H1 (cell line): ENCODE data around the gene OR1M1. TPM values are rescaled to one million over a fixed set of nuclear protein-coding genes. Genes with fewer than 3 reads are reported as not detected.

Source experiments
- CTCF ChIA-PET: fragments of 300-600 bp; sonication (Branson Sonifier 250); formaldehyde crosslinking; loops from one replicate; lab custom pipeline; 2021; ENCODE audit not compliant: partially characterized antibody; lab: Charles Lee
- POLR2A ChIA-PET: fragments of 300-600 bp; sonication (Branson Sonifier 250); formaldehyde crosslinking; loops from one replicate; lab custom pipeline; 2021; ENCODE audit warnings: inconsistent platforms; ENCODE audit not compliant: partially characterized antibody; lab: Charles Lee
- DNase-seq, 2 experiments: peaks; one replicate each; pipeline versions ENCODE4 v3.0.0 to v3.0.0-alpha.2; 2010 to 2022; ENCODE audit warnings: low spot score in 2 of 2, low read depth in 1 of 2, mixed read lengths in 1 of 2
- FAIRE-seq: peaks from 2 replicates; lab custom pipeline; 2011; peaks lifted over from hg19 to GRCh38; lab: Jason Lieb, UNC
- H2AFZ ChIP-seq: 2 replicates; pipeline ENCODE4 v1.8.1; 2012; ENCODE audit warnings: low read length, inconsistent platforms
- H2AK5ac ChIP-seq: 2 replicates; pipeline ENCODE4 v1.6.1; 2013; ENCODE audit warnings: low read depth, low read length
- H2BK120ac ChIP-seq: replicated peaks from 2 replicates; pipeline ENCODE3; 2013; ENCODE audit warnings: low read depth, low read length, inconsistent platforms
- H2BK12ac ChIP-seq: 2 replicates; pipeline ENCODE4 v1.6.1; 2013; ENCODE audit warnings: low read depth, low read length
- H2BK15ac ChIP-seq: 2 replicates; pipeline ENCODE4 v1.6.1; 2013; ENCODE audit warnings: low read length
- H2BK20ac ChIP-seq: 2 replicates; pipeline ENCODE4 v1.6.1; 2013; ENCODE audit warnings: low read length
- H2BK5ac ChIP-seq: 2 replicates; pipeline ENCODE4 v1.6.1; 2013; ENCODE audit warnings: low read depth, low read length
- H3K14ac ChIP-seq: 2 replicates; pipeline ENCODE4 v1.6.1; 2013; ENCODE audit warnings: inconsistent platforms; ENCODE audit not compliant: insufficient read length
- H3K18ac ChIP-seq: 2 replicates; pipeline ENCODE4 v1.6.1; 2013; ENCODE audit warnings: low read length; ENCODE audit errors: extremely low read depth
- H3K23ac ChIP-seq: 2 replicates; pipeline ENCODE4 v1.6.1; 2013; ENCODE audit warnings: inconsistent platforms; ENCODE audit not compliant: insufficient read length
- H3K23me2 ChIP-seq: 2 replicates; pipeline ENCODE4 v1.6.1; 2013; ENCODE audit warnings: low read depth, low read length
- H3K27ac ChIP-seq: 2 replicates; pipeline ENCODE4 v1.6.1; 2011; ENCODE audit warnings: low read depth, low read length, inconsistent platforms
- H3K27me3 ChIP-seq, 4 experiments: replicated peaks in 1 of 4; 1 replicate in 1 of 4; 2 replicates in 3 of 4; pipeline versions ENCODE4 v1.6.1 to v1.8.1; 2011 to 2013; ENCODE audit warnings: low read length in 3 of 4, mild to moderate bottlenecking in 3 of 4, inconsistent platforms in 2 of 4, mixed read lengths in 2 of 4, moderate library complexity in 1 of 4; ENCODE audit not compliant: control insufficient read depth in 3 of 4, insufficient read depth in 3 of 4; ENCODE audit errors: extremely low read depth in 1 of 4
- H3K36me3 ChIP-seq, 4 experiments: 2 replicates each; pipeline versions ENCODE4 v1.6.1 to v1.8.1; 2011 to 2013; ENCODE audit warnings: mild to moderate bottlenecking in 4 of 4, low read length in 3 of 4, moderate library complexity in 2 of 4, control low read depth in 1 of 4, inconsistent platforms in 1 of 4; ENCODE audit not compliant: insufficient read depth in 4 of 4, control insufficient read depth in 2 of 4
- H3K4ac ChIP-seq: replicated peaks from 2 replicates; pipeline ENCODE3; 2013; ENCODE audit warnings: low read length, low read depth, mixed read lengths, inconsistent platforms; ENCODE audit not compliant: insufficient read length
- H3K4me1 ChIP-seq, 4 experiments: replicated peaks in 1 of 4; 1 replicate in 1 of 4; 2 replicates in 3 of 4; pipeline versions ENCODE4 v1.6.1 to v1.8.1; 2011 to 2013; ENCODE audit warnings: low read length in 3 of 4, inconsistent platforms in 2 of 4, mixed read lengths in 1 of 4; ENCODE audit not compliant: insufficient read depth in 4 of 4, control insufficient read depth in 3 of 4
- H3K4me2 ChIP-seq, 2 experiments: 2 replicates each; pipeline versions ENCODE4 v1.6.1 to v1.8.1; 2011 to 2013; ENCODE audit warnings: low read depth in 2 of 2, low read length in 2 of 2, control low read depth in 1 of 2, inconsistent platforms in 1 of 2, mild to moderate bottlenecking in 1 of 2; ENCODE audit not compliant: insufficient read depth in 1 of 2
- H3K4me3 ChIP-seq, 4 experiments: fragments of 200-600, 300-600 bp in 1 of 4; sonication (generic), shearing (Covaris generic), sonication (Bioruptor Twin) in 1 of 4; 2 replicates each; pipeline versions ENCODE4 v1.5.1 to v1.8.1; 2011 to 2016; ENCODE audit warnings: low read length in 4 of 4, low read depth in 3 of 4, control low read depth in 2 of 4, inconsistent platforms in 2 of 4, mild to moderate bottlenecking in 2 of 4, mixed read lengths in 1 of 4, moderate library complexity in 1 of 4; ENCODE audit not compliant: insufficient read depth in 2 of 4; ENCODE audit errors: extremely low read depth in 1 of 4
- H3K56ac ChIP-seq: replicated peaks from 2 replicates; pipeline ENCODE3; 2013; ENCODE audit warnings: low read depth, mild to moderate bottlenecking, mixed read lengths, low read length, inconsistent platforms; ENCODE audit not compliant: insufficient read length
- H3K79me1 ChIP-seq: 2 replicates; pipeline ENCODE4 v1.6.1; 2013; ENCODE audit warnings: low read depth, low read length, control low read depth
- H3K79me2 ChIP-seq, 2 experiments: 2 replicates each; pipeline versions ENCODE4 v1.6.1 to v1.8.1; 2012 to 2013; ENCODE audit warnings: low read length in 2 of 2, mild to moderate bottlenecking in 2 of 2, inconsistent platforms in 1 of 2; ENCODE audit not compliant: insufficient read depth in 2 of 2, control insufficient read depth in 1 of 2
- H3K9ac ChIP-seq, 4 experiments: replicated peaks in 1 of 4; 1 replicate in 1 of 4; 2 replicates in 3 of 4; pipeline versions ENCODE4 v1.6.1 to v1.8.1; 2011 to 2013; ENCODE audit warnings: low read depth in 3 of 4, low read length in 3 of 4, control low read depth in 2 of 4, mild to moderate bottlenecking in 2 of 4, moderate library complexity in 2 of 4, inconsistent platforms in 1 of 4; ENCODE audit errors: extremely low read depth in 1 of 4
- H3K9me3 ChIP-seq, 2 experiments: 2 replicates each; pipeline versions ENCODE4 v1.6.1 to v1.8.1; 2012 to 2013; ENCODE audit warnings: mild to moderate bottlenecking in 2 of 2, moderate library complexity in 2 of 2, control low read depth in 1 of 2, inconsistent platforms in 1 of 2, low read depth in 1 of 2, low read length in 1 of 2, mixed read lengths in 1 of 2; ENCODE audit not compliant: insufficient read depth in 2 of 2
- H4K20me1 ChIP-seq, 2 experiments: replicated peaks in 1 of 2; 2 replicates each; pipeline versions ENCODE3 to v1.8.1; 2011 to 2013; ENCODE audit warnings: inconsistent platforms in 2 of 2, low read length in 2 of 2, mild to moderate bottlenecking in 1 of 2; ENCODE audit not compliant: insufficient read depth in 2 of 2, control insufficient read depth in 1 of 2
- H4K5ac ChIP-seq: 2 replicates; pipeline ENCODE4 v1.6.1; 2013; ENCODE audit warnings: low read length, low read depth, mixed read lengths, inconsistent platforms; ENCODE audit not compliant: insufficient read length
- H4K8ac ChIP-seq: 2 replicates; pipeline ENCODE4 v1.8.0; 2013; ENCODE audit warnings: mild to moderate bottlenecking, moderate library complexity, low read length, inconsistent platforms; ENCODE audit not compliant: insufficient read depth; ENCODE audit errors: extremely low read depth
- H4K91ac ChIP-seq: replicated peaks from 2 replicates; pipeline ENCODE3; 2013; ENCODE audit warnings: low read length, mixed read lengths, inconsistent platforms; ENCODE audit not compliant: insufficient read length
- CTBP2 ChIP-seq: IDR thresholded peaks from 2 replicates; pipeline ENCODE4 v1.7.0; 2011; ENCODE audit warnings: borderline replicate concordance, mild to moderate bottlenecking, moderate library complexity, mixed read lengths, low read length; ENCODE audit not compliant: insufficient read depth, insufficient read length
- EGR1 ChIP-seq: IDR thresholded peaks from 2 replicates; pipeline ENCODE4 v1.6.1; 2011; ENCODE audit warnings: low read depth, low read length, borderline replicate concordance
- EZH2 ChIP-seq: fragments of 200-600 bp; sonication (generic); IDR thresholded peaks from 2 replicates; pipeline ENCODE4 v1.7.1; 2012; ENCODE audit warnings: low read depth, mild to moderate bottlenecking, moderate library complexity, low read length, inconsistent platforms; ENCODE audit not compliant: severe bottlenecking
- JUND ChIP-seq: IDR thresholded peaks from 2 replicates; pipeline ENCODE4 v1.6.1; 2011; ENCODE audit warnings: mild to moderate bottlenecking, improper control_type of control experiment, low read length
- SAP30 ChIP-seq: fragments of 300-600 bp; sonication (generic); IDR thresholded peaks from 2 replicates; pipeline ENCODE4 v1.7.1; 2012; ENCODE audit warnings: low read length, moderate library complexity, mild to moderate bottlenecking, inconsistent platforms; ENCODE audit not compliant: insufficient read depth, insufficient replicate concordance
- SP4 ChIP-seq: IDR thresholded peaks from 2 replicates; pipeline ENCODE4 v1.6.1; 2012; ENCODE audit warnings: low read length, inconsistent platforms
- TEAD4 ChIP-seq: IDR thresholded peaks from 2 replicates; pipeline ENCODE4 v1.6.1; 2012; ENCODE audit warnings: low read depth, low read length, inconsistent platforms, mixed read lengths
- WGBS, 2 experiments: shearing (Covaris generic) in 1 of 2; methylation state at CpG; one replicate each; pipeline versions ENCODE4 v1.1.6 to v1.1.7; 2013 to 2015; ENCODE audit warnings: low lambda C conversion rate in 2 of 2, mixed read lengths in 2 of 2, inconsistent platforms in 1 of 2, low coverage in 1 of 2, missing lambda C conversion rate in 1 of 2; ENCODE audit not compliant: insufficient replicate concordance in 2 of 2, insufficient coverage in 1 of 2, insufficient read length in 1 of 2; ENCODE audit errors: extremely low coverage in 1 of 2, missing lambda C conversion rate in 1 of 2; 5-methylcytosine and 5-hydroxymethylcytosine counted together
- polyA plus RNA-seq, 7 experiments: library from polyadenylated mRNA; depleted of rRNA in 3 of 7; stranded (reverse) in 5 of 7; unstranded in 2 of 7; fragments of >200 nt in 5 of 7; fragments of 200-250 nt in 2 of 7; gene quantifications; 1 replicate in 5 of 7; 2 replicates in 1 of 7; 4 replicates in 1 of 7; pipeline versions ENCODE4 v1.2.1 to v1.2.3, GENCODE V29; 2011 to 2013; ENCODE audit warnings: missing spikeins in 2 of 7, mixed read lengths in 2 of 7
- total RNA-seq: library from RNA; stranded (reverse); fragmentation: NEBNext Ultra II Directional; extraction: Animal tissue kit (Norgen Biotek cat#: 25700); gene quantifications from 2 replicates; pipeline ENCODE4 v1.2.1, GENCODE V29; 2021

The OR1M1 gene
- total and polyA plus RNA-seq, 2 of the 8 experiments (the other 6 are each of a cell fraction or from before 2014, with no cell fraction given) = 0.12 TPM; not detected in 1

DNA sequence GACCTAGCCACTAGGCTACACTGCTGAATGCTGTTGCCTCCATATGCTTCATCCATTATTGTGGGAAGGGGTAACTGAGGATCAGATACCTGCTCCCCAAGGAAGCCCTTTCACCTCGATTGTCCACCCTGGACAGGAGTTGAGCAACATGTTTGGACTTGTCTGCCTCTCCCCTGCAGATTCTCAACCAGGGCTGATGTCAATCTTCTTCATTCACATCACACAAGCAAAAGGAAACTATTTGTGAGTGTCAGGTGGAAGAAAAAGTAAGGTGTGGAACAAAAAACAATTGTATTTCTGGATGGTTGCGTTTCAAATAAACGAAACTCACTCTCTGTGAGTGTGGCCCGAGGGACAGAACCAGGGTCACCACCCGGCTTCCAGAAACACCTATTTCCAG is 47.1 kb upstream of the OR1M1 start:
- Histone ChIP-seq H3K9ac (0 out of 7 replicates have a peak overlapping the region, but pooled peaks of 1 of the 4 experiments have one; percentile 5), H4K20me1 (no peaks in the 10 kb centered on the region), H2BK20ac (no peak overlapping the region), H2BK5ac (peak overlapping the region; percentile 73; the same call in 1 of the 2 replicates), H4K8ac (no peak overlapping the region), H2AFZ (peak overlapping the region; percentile 65), H3K56ac (no peak overlapping the region), H3K27me3 (no peaks in the 10 kb centered on the region), H4K5ac (no peak overlapping the region), H3K4ac (peak overlapping the region; percentile 9), H3K14ac (no peak overlapping the region), H4K91ac (peak overlapping the region; percentile 36), H3K18ac (peak overlapping the region; percentile 19; the same call in 1 of the 2 replicates), H2BK120ac (no peak overlapping the region), H3K4me1 (no peaks in the 10 kb centered on the region), H3K27ac (no peak overlapping the region; the same call in 1 of the 2 replicates), H3K4me2 (no peak overlapping the region), H3K79me2 (no peaks in the 10 kb centered on the region), H3K23me2 (peaks cover 4% of the 10 kb centered on the region; the same call in 1 of the 2 replicates), H3K23ac (no peak overlapping the region), H3K79me1 (no peaks in the 10 kb centered on the region), H3K36me3 (no peaks in the 10 kb centered on the region; a peak in 1 of 8 replicates), H3K4me3 (no peak overlapping the region), H2AK5ac (no peak overlapping the region; the same call in 1 of the 2 replicates), H3K9me3 (no peaks in the 10 kb centered on the region), H2BK12ac (no peak overlapping the region), H2BK15ac (no peak overlapping the region)
- 81% methylated on average over 5 of the region's 5 CpGs; no CpG with 5 or more reads in 1 of the 2 experiments for WGBS, 2 experiments
- FAIRE-seq (no peak), DNase-seq (no peak)
- no peak for TF ChIP-seq CTBP2
- TF ChIP-seq JUND = no peak
- TF ChIP-seq SAP30 = no peak
- TF ChIP-seq SP4 = no peak
- TF ChIP-seq EGR1 = no peak
- no peak for TF ChIP-seq EZH2
- TF ChIP-seq TEAD4 = no peak
- POLR2A ChIA-PET = interaction anchor here (1.8 kb wide), 1 partner anchor 15 kb away, joined by 5 read pairs; no protein-coding TSS in a partner anchor
- CTCF ChIA-PET = interaction anchor here (0.7 to 1.6 kb wide), 4 partner anchors 10 to 17 kb away, joined by 3 to 4 read pairs (median 3); no protein-coding TSS in a partner anchor
